HG03175 (cell line): ENCODE results near the gene GAMT.

Source experiments
- ATAC-seq: cut with Tn5 transposase; IDR thresholded peaks from one replicate; pipeline ENCODE4 v1.9.1; 2021; ENCODE audit warnings: mild to moderate bottlenecking, moderate library complexity; ENCODE audit not compliant: unreplicated experiment

GAMT gene

GRCh38 chr19:1402411-1403070 is 1.2 kb upstream of the GAMT start:
- ATAC-seq: no peak

GRCh38 chr19:1401889-1402217 is 511 bp upstream of the GAMT start:
- no peak for ATAC-seq

- no peak for ATAC-seq
These were observed 833 bp downstream of the GAMT start for GRCh38 chr19:1400281-1401137.

- ATAC-seq: no peak
These were observed 1.6 kb downstream of the GAMT start for GRCh38 chr19:1399745-1400144.

GRCh38 chr19:1399079-1399478 is 2.3 kb downstream of the GAMT start:
- ATAC-seq: no peak

- ATAC-seq: no peak
These were observed 3.5 kb downstream of the GAMT start for GRCh38 chr19:1397838-1398237.

GRCh38 chr19:1396768-1397679 is 4.3 kb downstream of the GAMT start:
- no peak for ATAC-seq

- no peak for ATAC-seq
These were observed 5.1 kb downstream of the GAMT start for GRCh38 chr19:1396019-1396767.

- no peak for ATAC-seq
These were observed 5.9 kb downstream of the GAMT start for GRCh38 chr19:1395194-1396018.

GRCh38 chr19:1394252-1395193 is 6.8 kb downstream of the GAMT start:
- ATAC-seq: no peak

- no peak for ATAC-seq
These were observed 7.5 kb downstream of the GAMT start for GRCh38 chr19:1393841-1394240.

- no peak for ATAC-seq
These were observed 8.3 kb downstream of the GAMT start for GRCh38 chr19:1392939-1393530.

- no peak for ATAC-seq
These were observed 8.9 kb downstream of the GAMT start for GRCh38 chr19:1392407-1392806.

- no peak for ATAC-seq
These were observed 10.4 kb downstream of the GAMT start for GRCh38 chr19:1390890-1391423.

- no peak for ATAC-seq
These were observed 12.1 kb downstream of the GAMT start for GRCh38 chr19:1389033-1389940.

GRCh38 chr19:1388637-1389026 is 12.7 kb downstream of the GAMT start:
- ATAC-seq: no peak
